ENCODE data around the gene C11orf97. TPM values are rescaled to one million over a fixed set of nuclear protein-coding genes. Genes with fewer than 3 reads are reported as not detected.
"Not testable (repeated sequence)": the region's sequence is repeated elsewhere in the genome, so short reads cannot be mapped to it uniquely, and the experiment has no call there.

The C11orf97 gene
- total RNA-seq, 2 experiments from 2014 or later: not detected

GRCh38 chr11:94560834-94561233, 48.6 kb downstream of the C11orf97 start:
- no peaks in the 10 kb centered on the region for H3K4me1 Mint-ChIP-seq
- H3K27ac Mint-ChIP-seq: no peak overlapping the region
- H3K27me3 Mint-ChIP-seq: no peaks in the 10 kb centered on the region
- no peaks in the 10 kb centered on the region for H3K36me3 Mint-ChIP-seq
- no peaks in the 10 kb centered on the region for H3K9me3 Mint-ChIP-seq
- no peak overlapping the region for H3K4me3 Mint-ChIP-seq
- no peak for DNase-seq

DNA sequence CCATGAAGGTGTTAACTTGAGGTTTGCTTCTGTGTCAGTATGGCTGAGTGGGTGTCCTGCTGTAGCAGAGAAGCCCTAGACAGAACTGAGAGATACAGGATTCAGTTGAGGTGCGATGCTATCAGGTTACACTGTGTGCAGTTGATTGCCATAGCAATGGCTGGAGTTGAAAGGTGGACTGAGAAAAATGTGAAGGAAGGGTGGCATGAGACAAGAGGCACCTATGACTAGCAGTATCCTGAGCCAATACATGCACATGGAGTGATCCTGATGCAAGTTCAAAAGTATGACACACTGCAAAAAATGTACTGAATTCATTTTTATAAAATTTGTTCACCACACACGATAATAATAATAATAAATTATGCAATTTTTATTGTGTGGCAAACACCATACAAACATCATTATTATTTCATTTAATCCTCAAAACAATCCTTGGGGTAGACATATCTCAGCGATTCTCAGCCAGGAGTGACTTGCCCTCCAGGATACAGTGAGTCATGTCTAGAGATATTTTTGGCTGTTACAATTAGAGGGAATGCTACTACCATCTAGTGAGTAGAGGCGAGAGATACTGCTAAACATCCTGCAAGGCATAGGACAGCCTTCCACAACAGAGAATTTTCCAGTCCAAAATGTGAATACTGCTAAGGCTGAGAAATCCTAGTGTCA, 51.1 kb downstream of the C11orf97 start:
- Mint-ChIP-seq H3K4me3 (no peak overlapping the region), H3K27ac (no peak overlapping the region), H3K4me1 (no peaks in the 10 kb centered on the region), H3K9me3 (no peaks in the 10 kb centered on the region), H3K36me3 (no peaks in the 10 kb centered on the region), H3K27me3 (no peaks in the 10 kb centered on the region)
- DNase-seq: no peak

- Mint-ChIP-seq H3K27me3 (no peaks in the 10 kb centered on the region), H3K4me1 (no peaks in the 10 kb centered on the region), H3K9me3 (no peaks in the 10 kb centered on the region), H3K4me3 (no peak overlapping the region), H3K36me3 (no peaks in the 10 kb centered on the region), H3K27ac (no peak overlapping the region)
- DNase-seq: no peak
These were observed 51.7 kb downstream of the C11orf97 start for GRCh38 chr11:94563848-94564467.

DNA sequence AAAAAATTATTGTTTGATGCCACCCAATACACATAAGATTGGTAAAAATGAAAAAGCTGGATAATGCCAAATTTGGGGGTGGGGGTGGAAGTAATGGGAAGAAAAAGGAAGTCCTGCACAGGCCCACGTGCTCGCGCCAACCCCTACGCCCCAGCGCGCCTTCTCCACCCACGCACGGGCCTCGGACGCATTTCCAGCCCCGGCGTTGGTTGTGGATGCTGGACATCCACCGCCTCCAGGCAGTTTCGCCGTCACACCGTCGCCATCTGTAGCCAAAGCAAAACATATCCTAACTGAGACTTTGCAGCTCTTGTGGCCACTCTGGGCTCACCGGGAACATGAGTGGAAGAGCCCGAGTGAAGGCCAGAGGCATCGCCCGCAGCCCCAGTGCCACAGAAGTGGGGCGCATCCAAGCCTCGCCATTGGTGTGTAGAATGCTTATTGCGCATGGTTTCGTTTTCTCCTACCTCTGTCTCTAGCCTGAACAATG, 55.0 kb downstream of the C11orf97 start, which contains the start of gene PIWIL4:
Gene PIWIL4 (plus strand): TSS at position 188 of the 490 bp plus-strand sequence. CDS start 151 bp downstream, at position 339.
- DNase-seq: no peak
- H3K27ac Mint-ChIP-seq: no peak within 1 kb of the TSS
- H3K9me3 Mint-ChIP-seq: peaks cover 3% of the 10 kb centered on the region
- no peaks in the 10 kb centered on the region for H3K4me1 Mint-ChIP-seq
- no peaks in the 10 kb centered on the region for H3K27me3 Mint-ChIP-seq
- no peaks in the 10 kb centered on the region for H3K36me3 Mint-ChIP-seq
- no peak within 1 kb of the TSS for H3K4me3 Mint-ChIP-seq

DNA sequence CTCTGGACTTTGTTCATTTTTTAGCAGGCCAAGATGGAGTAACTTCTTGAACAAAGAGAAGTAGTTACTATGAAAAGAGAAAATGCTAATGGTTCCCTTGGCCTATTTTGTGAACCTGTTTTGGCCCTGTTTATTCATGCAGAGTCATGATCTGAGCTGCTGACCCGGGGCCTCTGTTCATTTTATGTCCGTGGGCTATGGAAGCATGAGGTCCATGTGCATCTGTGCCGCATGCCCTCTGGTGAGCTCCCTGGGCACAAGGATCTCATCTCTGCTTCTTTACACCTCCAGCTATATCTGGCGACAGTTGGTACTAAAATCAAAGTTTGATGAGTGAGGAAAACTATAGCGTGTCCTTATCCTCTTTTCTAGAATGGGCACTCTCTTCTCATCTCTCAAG, 55.9 kb downstream of the C11orf97 start:
- H3K27me3 Mint-ChIP-seq: no peaks in the 10 kb centered on the region
- no peak overlapping the region for H3K4me3 Mint-ChIP-seq
- DNase-seq: no peak
- no peaks in the 10 kb centered on the region for H3K36me3 Mint-ChIP-seq
- H3K9me3 Mint-ChIP-seq: peaks cover 3% of the 10 kb centered on the region
- H3K27ac Mint-ChIP-seq: no peak overlapping the region
- no peaks in the 10 kb centered on the region for H3K4me1 Mint-ChIP-seq

DNA sequence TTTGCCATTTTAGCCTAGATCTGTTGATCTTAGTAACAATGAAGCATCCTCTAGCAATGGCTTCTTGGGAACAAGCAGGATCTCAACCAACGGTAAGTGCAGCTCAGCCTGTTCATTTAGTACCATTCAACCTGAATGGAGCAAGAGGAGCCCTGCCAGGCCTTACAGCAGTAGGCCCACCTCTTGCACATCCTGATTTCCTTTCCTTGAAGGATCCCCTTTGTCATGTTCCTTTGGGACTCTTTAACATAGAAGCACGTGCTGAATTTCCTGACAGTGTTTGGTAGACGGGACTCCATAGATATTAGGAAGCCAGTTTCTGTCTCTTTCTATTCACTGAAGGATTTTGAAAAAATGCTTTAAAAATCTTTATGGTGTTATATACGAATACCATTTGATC, 56.5 kb downstream of the C11orf97 start:
- no peaks in the 10 kb centered on the region for H3K36me3 Mint-ChIP-seq
- H3K4me3 Mint-ChIP-seq: no peak overlapping the region
- H3K27ac Mint-ChIP-seq: no peak overlapping the region
- DNase-seq: no peak
- peaks cover 3% of the 10 kb centered on the region for H3K9me3 Mint-ChIP-seq
- H3K4me1 Mint-ChIP-seq: no peaks in the 10 kb centered on the region
- H3K27me3 Mint-ChIP-seq: no peaks in the 10 kb centered on the region

GRCh38 chr11:94572975-94573374, 60.7 kb downstream of the C11orf97 start:
- DNase-seq, H3K4me1 Mint-ChIP-seq, H3K9me3 Mint-ChIP-seq, H3K27me3 Mint-ChIP-seq, H3K27ac Mint-ChIP-seq, H3K4me3 Mint-ChIP-seq, H3K36me3 Mint-ChIP-seq: not testable (repeated sequence)

DNA sequence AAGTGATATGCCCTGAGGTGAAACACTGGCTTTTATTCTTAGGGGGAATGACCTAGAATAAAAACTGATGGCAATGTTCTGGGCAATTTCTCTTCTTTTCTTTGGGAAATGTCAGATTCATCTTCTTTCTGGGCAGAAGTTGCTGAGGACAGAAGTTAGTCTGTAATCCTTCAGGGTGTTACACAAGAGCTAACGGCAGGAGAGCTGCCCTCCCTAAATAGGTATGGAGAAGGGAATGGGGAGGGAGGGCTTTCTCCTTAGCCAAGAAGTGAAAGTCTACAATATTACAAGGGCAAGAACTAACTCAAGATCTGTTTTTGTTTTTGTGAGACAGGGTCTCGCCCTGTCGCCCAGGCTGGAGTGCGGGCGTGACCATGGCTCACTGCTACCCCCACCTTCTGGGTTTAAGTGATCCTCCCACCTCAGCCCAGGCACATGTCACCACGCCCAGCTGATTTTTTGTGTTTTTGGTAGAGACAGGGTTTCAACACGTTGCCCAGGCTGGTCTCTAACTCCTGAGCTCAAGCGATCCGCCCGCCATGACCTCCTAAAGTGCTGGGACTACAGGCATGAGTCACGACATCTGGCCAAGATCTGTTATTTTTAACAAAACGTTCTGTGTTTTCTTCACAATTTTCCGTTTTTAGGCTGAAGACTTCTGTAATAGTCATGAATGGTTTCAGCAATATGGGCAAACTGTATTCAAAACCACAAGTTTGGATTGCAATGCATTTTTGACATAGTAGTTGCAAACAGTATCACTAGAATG, 62.1 kb downstream of the C11orf97 start:
- Mint-ChIP-seq H3K27ac (no peak overlapping the region), H3K4me1 (no peaks in the 10 kb centered on the region), H3K9me3 (peaks cover 3% of the 10 kb centered on the region), H3K36me3 (no peaks in the 10 kb centered on the region), H3K4me3 (no peak overlapping the region), H3K27me3 (no peaks in the 10 kb centered on the region)
- DNase-seq: no peak

GRCh38 chr11:94576306-94576705, 64.0 kb downstream of the C11orf97 start:
- Mint-ChIP-seq H3K27me3 (no peaks in the 10 kb centered on the region), H3K4me1 (peaks cover 2% of the 10 kb centered on the region), H3K9me3 (peaks cover 3% of the 10 kb centered on the region), H3K27ac (no peak overlapping the region), H3K36me3 (peaks cover 1% of the 10 kb centered on the region), H3K4me3 (no peak overlapping the region)
- DNase-seq: no peak

DNA sequence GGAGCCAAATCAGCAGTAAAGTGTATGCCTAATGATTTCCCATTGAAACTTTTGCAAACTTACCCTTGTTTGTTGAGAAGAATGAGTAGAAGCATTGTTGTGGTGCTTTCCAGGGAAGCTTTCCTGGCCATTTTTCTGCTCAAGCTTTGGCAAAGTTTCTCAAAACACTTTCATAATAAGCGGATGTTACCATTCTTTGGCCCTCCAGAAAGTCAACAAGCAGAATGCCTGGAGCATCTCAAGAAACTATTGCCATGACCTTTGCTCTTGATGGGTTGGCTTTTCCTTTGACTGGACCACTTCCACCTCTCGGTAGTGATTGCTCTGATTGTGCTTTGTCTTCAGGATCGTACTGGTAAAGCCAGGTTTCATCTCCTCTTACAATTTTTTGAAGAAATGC, 65.6 kb downstream of the C11orf97 start:
- Mint-ChIP-seq H3K27ac (no peak overlapping the region), H3K4me1 (peaks cover 13% of the 10 kb centered on the region), H3K9me3 (no peaks in the 10 kb centered on the region), H3K27me3 (no peaks in the 10 kb centered on the region), H3K4me3 (no peak overlapping the region), H3K36me3 (peaks cover 1% of the 10 kb centered on the region)
- DNase-seq: no peak

Other genes starting within 250 kb of the C11orf97 start
- gene IZUMO1R, start 207.9 kb upstream of the C11orf97 start, total RNA-seq: not detected
- gene GPR83, start 111.0 kb upstream of the C11orf97 start, total RNA-seq: under 1 TPM in 1 of 2 experiments, not detected in 1; 0.06 TPM
- 10 to 100 TPM; 41.4 to 41.6 TPM for gene MRE11, start 18.6 kb upstream of the C11orf97 start, total RNA-seq
- gene ANKRD49, start 18.5 kb upstream of the C11orf97 start, total RNA-seq: 10 to 100 TPM; 19.8 to 20.9 TPM
- gene FUT4, start 31.5 kb downstream of the C11orf97 start, total RNA-seq: 1 to 10 TPM; 5.9 to 6.2 TPM
- gene PIWIL4, start 54.9 kb downstream of the C11orf97 start, total RNA-seq: under 1 TPM; 0.16 to 0.21 TPM